Stimulated activated CD8-positive, alpha-beta memory T cell treated with anti-CD3 and anti-CD28 coated beads, Interleukin-12 subunit alpha, Interleukin-12 subunit beta, amount 100 ng/mL, for 1 hour (primary cell): ENCODE results near the gene C17orf75.
"Not testable (repeated sequence)": the region's sequence is repeated elsewhere in the genome, so short reads cannot be mapped to it uniquely, and the experiment has no call there.

Source experiments
- DNase-seq: peaks from one replicate; pipeline ENCODE4 v3.0.0-alpha.2; 2020; ENCODE audit warnings: low read depth

The C17orf75 gene

DNA sequence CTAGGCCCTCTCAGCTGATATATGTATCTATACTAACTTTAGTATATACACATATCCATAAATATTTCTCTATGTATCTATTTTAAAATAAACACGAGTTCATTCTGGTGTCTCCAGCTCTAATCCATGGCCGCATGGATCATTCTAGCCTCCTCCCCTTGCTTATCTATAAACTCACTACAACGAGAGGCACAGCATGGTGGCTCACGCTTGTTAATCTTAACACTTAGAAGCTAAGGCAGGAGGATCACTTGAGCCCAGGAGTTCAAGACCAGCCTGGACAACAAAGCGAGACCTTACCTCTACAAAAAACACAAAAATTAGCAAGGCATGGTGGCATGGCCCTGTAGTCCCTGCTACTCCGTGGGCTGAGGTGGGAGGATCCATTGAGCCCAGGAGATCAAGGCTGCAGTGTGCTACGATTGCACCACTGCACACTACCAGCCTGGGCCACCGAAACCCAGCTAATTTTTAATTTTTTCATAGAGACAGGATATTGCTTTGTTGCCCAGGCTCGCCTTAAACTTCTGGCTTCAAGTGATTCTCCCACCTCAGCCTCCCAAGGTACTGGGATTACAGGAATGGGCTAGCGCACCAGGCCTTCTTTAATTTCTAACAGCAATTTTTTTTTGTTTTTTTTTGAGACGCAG, 4.1 kb upstream of the C17orf75 start:
- DNase-seq, result no peak

DNA sequence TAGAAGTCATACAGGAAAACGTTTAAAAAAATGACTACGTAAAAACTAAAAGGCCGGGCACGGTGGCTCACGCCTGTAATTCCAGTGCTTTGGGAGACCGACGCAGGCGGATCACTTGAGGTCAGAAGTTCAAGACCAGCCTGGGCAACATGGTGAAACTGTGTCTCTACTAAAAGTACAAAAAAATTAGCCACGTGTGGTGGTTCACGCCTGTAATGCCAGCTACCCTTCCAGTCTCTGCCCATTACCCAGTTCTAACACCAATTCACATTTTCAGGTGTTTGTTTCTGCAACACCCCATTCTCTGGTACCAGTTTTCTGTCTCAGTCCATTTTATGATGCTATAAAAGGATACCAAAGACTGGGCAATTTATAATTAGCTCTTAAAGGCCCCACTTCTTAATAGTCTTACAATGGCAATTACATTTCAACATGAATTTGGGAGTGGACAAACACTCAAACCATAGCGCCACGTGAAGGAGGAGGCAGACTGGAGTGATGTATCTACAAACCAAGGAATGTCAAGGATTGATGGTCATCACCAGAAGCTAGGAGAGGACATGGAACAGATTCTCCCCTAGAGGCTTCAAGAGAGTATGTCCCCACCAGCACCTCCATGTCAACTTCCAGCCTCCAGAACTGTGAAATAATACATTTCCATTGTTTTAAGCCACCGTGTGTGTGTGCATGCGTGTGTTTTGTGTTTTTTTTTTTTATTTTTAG, 791 bp upstream of the C17orf75 start:
- DNase-seq, result no peak

DNA sequence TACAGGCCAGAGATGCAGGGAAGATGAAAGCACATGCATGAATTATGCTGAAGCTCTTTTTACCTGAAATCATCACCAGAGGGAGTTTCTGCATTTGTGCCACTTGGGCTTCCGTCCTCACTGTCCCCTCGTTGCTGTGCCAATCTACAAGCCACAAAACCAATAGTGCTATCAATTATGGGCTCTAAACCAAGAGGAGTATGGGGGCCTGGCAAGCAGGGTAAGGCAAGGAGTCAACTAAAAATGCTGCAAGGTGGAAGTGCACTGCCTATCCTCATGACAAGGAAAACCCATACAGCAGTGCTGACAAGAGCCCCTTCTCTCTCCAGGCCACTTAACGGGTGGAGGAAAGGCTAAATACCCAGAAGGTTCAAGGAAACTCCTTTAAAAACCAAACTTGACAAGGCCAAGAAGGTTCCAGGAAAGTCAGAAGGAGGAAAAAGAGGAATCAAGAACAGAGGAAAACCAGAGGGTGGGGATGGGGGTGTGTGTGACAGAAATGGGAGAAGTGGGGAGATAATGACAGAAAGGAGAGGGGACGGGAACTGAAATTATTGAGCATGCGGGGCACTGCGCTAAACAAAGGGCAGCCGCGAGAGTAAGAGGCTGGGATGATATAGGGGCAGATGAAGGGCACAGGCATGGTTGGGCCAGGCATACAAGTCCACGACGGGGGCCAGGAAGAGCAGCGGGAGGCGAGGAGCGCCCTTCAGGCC, 674 bp downstream of the C17orf75 start:
- no peak for DNase-seq

DNA sequence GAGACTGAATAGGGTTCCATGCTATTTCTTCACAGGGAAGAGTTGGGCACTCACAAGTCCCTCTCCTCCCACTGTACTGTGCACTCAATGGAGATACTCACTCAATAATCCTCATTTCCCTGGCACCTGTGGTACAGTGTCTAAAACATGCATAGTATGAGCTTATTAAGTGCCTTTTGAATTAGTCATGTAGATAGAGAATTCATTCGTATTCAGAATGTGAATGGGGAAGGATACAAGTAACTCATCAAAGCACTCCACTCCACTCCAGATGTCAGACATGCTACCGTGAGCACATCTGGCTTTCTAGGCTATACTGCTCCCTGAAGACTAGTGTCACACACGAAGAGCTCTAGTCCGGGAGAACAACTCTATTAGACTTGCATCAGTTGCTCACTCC, 6.3 kb downstream of the C17orf75 start:
- no peak for DNase-seq

DNA sequence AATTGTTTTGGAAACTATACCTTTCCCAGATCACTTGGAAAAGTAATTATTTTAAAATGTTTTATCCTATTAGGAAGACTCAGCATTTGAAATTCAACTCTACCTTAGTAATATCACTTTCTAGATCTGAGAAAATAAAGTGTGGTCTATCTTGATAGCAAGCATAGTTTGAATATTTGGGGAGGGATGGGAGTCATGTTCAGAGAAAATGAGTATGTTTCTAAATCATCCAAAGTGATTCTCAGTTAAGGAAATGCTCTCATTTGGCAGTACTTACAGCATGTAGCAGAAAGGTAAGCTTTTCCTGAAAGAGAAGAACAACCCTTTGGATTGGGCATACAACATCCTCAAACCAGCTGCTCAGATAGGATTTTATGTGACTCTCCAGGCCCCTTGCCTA, 6.9 kb downstream of the C17orf75 start:
- DNase-seq, result no peak

DNA sequence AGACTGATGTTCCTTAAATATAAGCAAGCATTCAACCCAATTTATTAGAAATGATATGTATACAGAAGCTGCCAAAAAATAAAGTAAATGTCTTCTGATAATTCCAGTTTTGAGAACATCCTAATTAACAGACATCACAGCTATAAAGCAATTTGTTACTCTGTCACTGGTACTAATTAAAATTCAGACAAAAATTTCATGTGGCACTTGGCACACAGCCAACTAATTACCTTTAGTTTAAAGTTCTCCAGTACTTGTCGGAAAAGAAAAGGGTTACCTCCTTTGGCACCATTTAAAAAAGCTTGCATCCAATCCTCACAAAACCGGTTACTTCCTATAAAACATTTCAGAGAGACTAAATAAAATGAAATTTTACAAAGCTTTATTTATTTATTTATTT, 8.8 kb downstream of the C17orf75 start:
- no peak for DNase-seq

DNA sequence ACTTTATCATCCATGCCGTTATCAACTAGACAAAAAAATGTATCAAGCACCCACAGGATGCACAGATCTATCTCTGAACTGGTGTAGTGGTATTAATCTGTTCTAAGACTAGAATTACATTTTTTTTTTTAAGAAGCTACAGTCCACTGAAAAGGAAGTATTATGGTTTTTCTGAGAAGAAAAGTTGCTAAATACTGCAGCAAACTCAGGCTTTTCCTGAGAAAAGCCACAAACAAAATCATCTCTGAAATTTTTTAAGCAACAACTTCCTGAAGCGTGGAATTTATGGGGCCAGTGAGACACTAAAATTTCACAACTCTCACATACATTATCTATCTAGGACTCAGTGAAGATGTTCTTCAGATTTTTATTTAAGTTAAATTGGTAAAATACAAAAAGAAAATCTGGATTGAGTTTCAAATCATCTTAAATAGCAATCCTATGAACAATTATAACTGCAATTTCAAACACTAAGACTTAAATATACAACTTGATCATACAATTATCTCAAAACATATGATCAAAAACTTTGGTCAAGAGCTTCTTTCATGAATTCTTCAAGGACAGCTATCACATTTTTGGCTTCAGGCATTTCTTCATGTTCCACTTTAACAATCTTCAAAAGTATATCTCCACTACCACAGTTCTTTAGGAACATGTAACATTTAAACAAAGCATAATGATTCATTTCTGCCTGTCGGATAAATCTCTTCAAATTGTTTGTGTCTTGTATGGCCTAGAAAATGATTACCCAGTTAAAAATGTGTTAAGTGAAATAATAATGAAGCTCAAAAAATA, 10.5 kb downstream of the C17orf75 start:
- DNase-seq, result no peak

DNA sequence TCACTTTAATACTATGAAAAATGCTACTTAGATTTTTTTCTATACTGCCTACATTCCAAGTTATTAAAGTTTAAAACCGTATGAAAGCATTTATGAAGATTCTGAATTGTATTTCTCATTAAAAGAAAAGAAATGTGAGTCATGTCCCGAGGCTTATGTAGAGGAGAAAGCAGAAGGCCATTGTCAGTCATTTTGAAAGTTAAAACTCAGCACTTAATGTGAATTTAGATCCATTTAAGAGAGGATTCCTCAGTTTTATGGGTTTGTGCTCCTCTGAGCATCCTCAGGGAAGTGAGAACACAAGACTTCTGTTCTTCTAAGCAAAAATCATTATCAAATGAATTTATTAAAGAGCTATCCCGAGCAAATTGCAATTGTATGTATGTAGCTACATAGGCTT, 11.8 kb downstream of the C17orf75 start:
- DNase-seq, result no peak

DNA sequence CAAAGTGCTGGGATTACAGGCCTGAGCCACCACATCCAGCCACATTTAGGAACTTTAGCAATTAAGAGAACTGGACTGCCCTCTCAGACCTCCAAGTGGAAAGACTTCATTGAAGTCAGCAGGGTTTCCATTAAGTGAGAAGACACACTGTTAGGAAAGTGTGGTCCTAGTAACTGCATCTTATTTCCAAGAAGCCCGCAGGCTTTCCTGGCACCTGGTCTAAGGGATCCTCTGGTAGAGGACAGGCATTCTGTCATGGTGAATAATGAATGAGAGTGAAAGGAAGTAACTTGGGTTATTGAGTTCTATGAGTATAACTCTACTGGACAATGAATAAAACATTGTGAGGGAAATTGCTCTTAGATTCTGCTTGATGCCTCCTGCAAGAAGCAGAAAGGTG, 14.1 kb downstream of the C17orf75 start:
- DNase-seq, result no peak

DNA sequence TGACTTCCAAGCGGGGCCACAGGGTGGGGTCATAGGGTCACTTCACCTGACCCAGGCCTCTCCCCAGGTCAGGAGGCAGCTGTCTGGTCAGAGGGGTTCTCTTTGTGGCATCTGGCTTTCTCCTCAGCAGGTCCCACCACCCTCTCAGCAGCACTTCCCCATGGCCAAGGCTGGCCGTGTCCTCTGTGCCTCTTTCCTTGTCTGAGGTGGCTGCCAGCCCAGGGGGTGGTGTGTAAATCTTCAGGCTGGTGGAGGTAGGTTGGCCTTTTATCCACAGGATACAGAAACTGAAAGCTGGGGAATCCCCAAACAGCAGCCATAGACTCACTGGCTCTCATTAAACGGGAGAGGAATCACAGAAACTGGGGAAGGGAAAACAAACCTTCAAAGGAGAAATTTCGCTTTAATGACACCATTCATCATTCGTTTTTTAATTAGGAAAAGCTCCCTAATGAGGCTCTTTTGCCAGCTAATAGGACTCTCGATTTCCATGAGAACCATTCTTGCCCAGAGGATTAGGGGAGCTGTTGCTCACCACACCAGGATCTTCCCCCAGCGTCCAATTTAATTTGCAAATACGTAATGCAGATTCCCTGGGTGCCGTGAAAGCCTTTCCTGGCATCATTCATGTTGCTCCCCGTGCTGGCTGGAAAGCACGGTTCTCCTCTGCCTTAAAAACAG, 18.0 kb downstream of the C17orf75 start:
- DNase-seq, result no peak

DNA sequence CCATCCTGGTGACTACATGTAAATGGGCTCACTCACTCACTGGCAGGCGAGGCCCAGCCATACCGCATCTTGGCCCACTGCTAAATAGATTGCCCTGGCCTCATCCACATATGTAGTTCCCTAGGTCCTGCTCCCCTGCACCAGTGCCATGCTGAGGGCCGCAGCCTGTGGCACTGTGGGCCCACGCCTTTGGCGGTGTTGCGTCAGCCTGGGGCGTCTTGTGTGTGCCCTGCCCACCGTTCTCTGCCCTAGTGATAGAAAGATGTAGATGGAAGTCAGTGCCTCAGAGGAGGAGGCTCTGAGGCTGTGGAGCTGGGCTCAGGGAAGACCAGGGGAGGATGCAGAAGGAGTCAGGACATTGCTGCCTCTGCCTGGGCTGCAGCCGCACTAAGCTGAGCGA, 18.9 kb downstream of the C17orf75 start:
- no peak for DNase-seq

DNA sequence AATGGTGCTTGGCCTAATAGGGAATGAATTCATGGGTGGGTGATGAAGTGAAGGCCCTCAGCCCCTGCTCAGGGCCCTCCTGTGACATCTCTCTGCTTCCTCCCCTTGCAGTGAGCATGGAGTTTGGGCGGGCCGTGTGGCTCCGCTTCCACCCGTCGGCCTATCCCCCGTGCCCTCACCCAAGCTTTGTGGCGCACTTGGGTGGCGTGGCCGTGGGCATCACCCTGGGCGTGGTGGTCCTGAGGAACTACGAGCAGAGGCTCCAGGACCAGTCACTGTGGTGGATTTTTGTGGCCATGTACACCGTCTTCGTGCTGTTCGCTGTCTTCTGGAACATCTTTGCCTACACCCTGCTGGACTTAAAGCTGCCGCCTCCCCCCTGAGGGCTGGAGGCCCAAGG, 21.1 kb downstream of the C17orf75 start:
- DNase-seq, result no peak

DNA sequence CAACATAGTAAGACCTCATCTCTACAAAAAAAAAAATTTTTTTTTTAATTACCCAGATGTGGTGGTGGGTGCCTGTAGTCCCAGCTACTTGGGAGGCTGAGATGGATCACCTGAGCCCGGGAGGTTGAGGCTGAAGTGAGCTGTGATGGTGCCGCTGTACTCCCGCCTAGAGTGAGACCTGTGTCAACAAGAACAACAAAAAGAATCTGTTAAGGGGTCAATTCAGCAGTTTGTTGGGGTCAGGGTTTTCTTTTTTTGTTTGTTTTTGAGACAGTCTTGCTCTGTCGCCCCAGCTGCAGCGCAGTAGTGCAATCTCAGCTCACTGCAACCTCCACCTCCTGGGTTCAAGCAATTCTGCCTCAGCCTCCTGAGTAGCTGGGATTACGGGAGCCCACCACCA, 21.9 kb downstream of the C17orf75 start:
- not testable (repeated sequence) for DNase-seq

DNA sequence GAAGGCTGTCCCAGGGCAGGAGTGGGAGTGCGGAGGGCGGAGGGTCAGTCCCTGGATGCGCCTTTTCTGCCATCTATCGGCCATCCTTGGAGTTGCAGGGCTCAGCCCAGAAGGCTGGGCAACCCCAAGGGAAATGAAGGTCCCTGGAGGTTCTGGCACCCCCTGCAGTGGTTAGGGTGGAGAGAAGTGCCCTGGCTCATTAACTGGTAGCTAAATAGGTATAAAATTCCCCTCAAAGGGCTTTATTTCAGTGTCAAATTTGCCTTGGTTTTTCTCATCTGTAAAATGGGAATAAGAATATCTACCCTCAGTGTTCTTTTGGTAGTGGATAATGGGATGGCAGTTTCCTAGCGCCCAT, 22.4 kb downstream of the C17orf75 start:
- peak; percentile 52 for DNase-seq

DNA sequence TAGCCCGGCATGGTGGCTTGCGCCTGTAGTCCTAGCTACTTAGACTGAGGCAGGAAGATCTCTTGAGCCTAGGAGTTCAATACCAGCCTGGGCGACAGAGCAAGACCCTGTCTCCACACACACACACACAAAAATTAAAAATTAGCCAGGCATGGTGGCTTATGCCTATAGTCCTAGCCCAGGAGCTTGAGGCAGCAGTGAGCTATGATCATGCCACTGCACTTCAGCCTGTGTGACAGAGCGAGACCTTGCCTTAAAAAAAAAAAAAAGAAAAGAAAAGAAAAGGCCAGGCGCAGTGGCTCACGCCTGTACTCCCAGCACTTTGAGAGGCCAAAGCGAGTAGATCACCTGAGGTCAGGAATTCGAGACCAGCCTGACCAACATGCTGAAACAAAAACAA, 23.9 kb downstream of the C17orf75 start:
- no peak for DNase-seq

DNA sequence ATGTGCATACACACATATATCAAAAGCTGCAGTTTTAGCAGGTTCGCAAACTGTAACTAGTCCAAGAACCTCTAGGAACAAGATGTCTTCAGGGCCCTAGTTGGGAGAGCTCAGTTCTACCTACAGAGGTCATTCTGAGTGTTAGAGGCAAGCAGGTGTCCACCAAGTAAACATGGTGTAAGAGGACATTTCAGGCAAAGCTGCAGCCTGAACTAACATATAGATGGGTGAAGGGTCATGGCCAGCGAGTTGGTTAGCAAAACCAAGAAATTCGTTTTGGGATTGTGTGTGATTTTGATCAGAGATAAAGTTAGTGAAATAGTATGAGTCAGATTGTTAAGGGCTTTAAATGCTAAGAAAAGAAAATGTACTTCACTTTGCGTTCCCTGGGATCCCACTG, 24.6 kb downstream of the C17orf75 start:
- DNase-seq, result no peak

DNA sequence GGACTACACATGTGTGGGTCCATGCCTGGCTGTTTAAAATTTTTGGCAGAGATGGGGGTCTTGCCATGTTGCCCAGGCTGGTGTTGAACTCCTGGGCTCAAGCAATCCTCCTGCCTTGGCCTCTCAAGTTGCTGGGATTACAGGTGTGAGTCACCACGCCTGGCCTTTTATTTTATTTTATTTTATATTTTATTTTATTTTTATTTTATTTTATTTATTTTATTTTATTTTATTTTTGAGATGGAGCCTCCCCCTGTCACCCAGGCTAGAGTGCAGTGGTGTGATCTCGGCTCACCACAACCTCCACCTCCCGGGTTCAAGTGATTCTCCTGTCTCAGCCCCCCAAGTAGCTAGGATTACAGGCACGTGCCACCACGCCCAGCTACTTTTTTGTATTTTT, 25.3 kb downstream of the C17orf75 start:
- not testable (repeated sequence) for DNase-seq

DNA sequence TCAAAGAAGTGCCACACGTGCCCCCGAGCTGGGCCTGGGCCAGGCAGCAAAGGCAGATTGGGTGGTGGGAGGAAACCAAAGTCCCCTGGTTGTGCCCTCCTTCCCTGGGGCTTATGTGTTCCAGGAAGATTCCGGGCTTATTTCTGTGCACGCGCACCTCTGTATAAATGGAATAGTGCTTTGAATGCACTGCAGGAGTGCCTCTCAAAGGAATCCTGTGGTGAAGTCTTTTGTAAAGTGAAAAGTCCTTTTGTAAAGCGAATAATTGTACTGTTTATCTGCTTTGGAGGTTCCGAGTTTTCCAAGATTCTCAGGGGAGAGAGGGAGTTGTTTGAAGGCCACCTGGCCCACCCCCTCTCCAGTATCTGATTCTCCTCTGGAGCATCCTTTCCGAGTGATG, 26.8 kb downstream of the C17orf75 start:
- DNase-seq, result no peak

DNA sequence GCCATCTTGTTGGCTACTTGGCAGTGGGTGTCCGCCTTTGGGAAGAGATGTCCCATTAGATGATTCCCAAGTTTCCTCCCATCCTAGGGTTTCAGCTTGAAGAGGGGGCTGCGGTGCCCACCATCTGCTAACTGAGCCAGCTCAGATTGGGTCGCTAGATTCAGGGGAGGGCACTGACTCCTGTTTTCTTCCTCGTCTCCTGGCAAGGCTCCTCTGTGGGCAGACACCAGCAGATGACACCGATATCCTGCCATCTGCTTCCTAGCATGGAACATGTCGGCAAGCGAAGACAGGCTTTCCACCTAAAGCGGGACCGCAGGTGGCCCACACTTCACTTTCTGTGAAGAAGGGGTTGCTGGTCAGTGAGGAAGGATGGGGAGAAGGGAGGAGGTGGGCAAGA, 27.3 kb downstream of the C17orf75 start:
- no peak for DNase-seq

DNA sequence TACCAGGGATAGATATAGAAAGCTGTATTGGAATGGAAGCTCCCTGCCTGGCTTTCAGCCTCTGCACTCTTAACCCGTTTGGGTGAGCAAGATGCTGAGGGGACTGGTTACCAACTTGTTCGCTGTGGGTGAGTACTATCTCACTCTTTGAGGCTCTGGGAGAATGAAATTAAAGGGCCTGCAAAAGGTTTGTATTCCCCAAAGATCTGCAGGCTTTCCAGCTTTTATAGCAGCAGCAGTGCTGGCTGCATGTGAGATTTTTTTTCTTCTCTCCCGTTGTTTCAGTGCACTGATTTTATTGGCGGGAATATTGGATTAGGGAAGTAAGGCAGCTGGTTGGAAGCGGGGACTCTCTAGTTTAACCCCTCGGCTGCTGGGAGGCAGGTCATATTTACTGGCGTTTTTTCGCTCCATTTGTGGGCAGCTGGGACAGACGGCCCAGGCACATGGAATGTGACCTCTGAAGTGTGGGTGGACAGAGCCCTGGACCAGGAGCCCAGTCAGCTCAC, 30.9 kb downstream of the C17orf75 start:
- DNase-seq, result no peak

DNA sequence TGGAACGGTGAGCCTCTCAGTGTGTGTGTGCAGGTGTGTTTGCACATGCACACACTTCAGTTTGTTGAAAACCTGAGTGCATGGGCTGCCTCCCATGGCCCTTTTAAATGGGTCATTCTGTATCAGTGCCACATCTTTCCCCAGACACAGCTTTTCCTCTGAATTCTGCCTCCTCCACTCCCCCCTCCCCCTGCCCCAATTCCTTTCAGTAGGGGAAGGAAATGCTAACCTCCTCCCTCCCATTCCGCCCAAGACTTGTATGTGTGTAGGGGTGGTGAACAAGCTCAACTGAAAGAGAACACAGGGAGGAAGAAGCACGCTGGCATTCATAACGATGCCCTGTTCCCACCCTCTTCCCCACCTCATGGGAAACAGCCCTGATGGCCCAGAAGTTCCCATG, 34.3 kb downstream of the C17orf75 start:
- no peak for DNase-seq

DNA sequence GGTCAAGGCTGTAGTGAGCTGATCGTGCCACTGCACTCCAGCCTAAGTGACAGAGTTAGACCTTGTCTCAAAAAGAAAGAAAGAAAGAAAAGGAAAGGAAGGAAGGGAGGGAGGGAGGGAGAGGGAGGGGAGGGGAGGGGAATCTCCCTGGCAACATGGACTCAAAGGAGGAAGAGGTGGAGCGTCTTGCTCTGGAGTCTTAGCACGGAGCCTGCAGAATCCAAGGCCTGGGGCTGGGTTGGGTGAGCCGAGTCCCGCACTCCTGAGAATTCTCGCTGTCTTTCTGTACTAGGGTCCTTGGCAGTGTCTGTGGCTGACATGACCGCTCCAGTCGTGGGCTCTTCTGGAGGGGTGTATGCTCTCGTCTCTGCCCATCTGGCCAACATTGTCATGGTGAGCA, 36.9 kb downstream of the C17orf75 start:
- DNase-seq, result no peak
